Occipital lobe (tissue), 2 donors: Measurements from ENCODE around the gene RNASE13. TPM values are rescaled to one million over a fixed set of nuclear protein-coding genes. Genes with fewer than 3 reads are reported as not detected.

Experiments used
- DNase-seq: peaks from one replicate; lab custom pipeline; 2025; lab: John Stamatoyannopoulos, UW
- total RNA-seq: library from RNA; depleted of rRNA; stranded (reverse); fragments of >200 nt; gene quantifications from one replicate; pipeline ENCODE4 v1.2.3, GENCODE V29; 2014

RNASE13 gene, protein sequence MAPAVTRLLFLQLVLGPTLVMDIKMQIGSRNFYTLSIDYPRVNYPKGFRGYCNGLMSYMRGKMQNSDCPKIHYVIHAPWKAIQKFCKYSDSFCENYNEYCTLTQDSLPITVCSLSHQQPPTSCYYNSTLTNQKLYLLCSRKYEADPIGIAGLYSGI
- total RNA-seq: not detected

DNA sequence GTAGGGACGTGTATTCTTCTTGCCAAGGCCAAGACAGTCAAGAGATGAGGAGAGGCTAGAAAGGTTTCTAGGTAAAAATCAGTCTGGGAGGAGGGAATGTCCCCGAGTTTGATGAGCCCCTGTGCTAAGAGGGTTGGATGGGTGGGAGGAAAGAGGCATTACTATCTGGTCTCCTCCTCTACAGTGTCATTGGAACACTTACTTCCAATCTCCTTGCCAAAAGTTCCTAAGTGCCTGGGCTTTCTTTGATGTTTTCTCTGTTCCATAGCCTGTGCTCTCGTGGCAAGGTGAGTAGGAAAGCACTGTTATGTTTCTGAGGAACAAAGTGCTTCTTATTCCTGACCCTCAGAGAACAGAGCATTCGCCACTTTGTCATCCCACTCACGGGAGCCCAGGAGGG is at the start of gene RNASE13:
Gene RNASE13 (minus strand): TSS at position 101 of the 400 bp plus-strand sequence. CDS start 519 bp downstream, outside the sequence.
- no peak for DNase-seq

DNA sequence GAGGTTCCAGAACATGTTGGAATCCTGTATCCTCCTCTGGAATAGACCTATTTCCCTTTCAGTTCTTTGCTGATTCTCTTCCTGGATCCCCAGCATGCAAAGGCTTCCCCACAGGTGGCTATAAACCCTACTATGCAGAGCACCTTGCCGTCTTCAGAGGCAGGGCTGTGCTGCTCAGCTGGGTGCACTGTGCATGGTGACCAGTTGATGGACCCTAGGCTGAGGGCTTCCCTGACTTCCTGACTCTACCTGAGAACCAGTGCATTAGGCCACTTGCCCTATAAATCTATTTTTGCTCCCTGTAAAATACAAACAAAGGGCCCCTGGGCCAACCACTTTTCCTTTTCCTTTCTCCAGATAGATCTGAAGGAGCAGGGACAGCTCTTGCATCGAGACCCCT is 49.8 kb upstream of the RNASE13 start:
- DNase-seq: no peak

DNA sequence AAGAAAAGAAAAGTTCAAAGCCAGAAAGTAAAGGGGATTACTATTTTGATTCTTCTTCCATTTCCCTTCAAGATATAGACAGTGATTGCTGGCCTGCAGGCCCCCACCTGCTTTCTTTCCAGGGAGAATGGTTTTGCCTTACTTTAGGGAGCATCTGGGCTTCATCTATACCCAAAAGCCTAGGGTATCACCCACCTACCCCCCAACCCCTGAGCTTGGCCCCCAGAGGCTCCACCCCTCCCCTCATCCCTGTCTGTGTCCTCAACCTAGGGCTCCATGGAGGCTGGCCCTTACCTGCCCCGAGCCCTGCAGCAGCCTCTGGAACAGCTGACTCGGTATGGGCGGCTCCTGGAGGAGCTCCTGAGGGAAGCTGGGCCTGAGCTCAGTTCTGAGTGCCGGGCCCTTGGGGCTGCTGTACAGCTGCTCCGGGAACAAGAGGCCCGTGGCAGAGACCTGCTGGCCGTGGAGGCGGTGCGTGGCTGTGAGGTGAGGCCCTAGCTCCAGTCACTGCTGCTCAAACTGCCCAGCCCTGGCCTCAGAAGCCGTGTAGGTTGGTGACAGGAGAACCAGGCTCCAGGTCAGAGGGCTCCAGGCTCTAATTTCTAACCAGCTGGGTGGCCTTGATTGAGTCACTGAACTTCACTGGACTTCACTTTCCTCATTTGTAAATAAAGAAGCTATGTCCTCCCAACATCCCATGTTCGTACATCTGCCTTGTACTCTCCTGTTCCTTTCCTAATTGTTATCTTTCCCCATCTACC is 49.1 kb upstream of the RNASE13 start:
- no peak for DNase-seq

DNA sequence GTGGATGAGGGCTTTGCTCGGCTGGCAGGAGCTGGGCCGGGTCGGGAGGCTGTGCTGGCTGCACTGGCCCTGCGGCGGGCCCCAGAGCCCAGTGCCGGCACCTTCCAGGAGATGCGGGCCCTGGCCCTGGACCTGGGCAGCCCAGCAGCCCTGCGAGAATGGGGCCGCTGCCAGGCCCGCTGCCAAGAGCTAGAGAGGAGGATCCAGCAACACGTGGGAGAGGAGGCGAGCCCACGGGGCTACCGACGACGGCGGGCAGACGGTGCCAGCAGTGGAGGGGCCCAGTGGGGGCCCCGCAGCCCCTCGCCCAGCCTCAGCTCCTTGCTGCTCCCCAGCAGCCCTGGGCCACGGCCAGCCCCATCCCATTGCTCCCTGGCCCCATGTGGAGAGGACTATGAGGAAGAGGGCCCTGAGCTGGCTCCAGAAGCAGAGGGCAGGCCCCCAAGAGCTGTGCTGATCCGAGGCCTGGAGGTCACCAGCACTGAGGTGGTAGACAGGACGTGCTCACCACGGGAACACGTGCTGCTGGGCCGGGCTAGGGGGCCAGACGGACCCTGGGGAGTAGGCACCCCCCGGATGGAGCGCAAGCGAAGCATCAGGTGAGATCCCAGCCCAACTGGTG is 47.0 kb upstream of the RNASE13 start:
- DNase-seq: no peak

DNA sequence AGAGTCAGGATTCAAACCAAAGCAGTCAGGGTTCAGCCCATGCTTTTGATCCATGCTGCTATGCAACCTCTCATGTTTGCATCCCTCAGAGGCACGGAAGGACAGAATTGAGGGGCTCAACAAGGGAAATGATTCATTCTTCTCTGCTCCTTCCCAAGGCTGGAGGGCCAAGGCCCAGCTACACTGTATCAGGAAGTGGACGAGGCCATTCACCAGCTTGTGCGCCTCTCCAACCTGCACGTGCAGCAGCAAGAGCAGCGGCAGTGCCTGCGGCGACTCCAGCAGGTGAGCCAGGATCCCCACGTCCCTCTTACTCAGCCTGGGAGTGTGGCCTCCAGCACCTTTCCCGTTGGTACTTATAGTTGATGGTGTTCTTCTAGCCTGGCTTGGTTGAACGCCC is 44.1 kb upstream of the RNASE13 start:
- DNase-seq: no peak

DNA sequence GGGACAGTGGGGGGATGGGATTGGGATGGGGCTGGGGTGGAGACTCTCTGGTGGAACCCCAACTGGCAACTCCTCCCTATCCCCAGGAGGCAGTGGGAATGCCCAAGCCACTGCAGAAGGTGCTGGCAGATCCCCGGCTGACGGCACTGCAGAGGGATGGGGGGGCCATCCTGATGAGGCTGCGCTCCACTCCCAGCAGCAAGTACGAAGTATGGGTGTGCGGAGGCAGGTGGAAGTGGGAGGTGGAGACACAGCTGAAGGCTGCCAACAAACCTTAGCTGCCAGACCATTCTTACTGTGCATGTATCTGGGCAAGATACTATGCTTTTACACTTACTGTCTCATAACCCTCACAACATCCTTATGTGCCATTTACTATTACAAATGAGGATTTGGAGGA is 43.7 kb upstream of the RNASE13 start:
- peak; percentile 39 for DNase-seq

DNA sequence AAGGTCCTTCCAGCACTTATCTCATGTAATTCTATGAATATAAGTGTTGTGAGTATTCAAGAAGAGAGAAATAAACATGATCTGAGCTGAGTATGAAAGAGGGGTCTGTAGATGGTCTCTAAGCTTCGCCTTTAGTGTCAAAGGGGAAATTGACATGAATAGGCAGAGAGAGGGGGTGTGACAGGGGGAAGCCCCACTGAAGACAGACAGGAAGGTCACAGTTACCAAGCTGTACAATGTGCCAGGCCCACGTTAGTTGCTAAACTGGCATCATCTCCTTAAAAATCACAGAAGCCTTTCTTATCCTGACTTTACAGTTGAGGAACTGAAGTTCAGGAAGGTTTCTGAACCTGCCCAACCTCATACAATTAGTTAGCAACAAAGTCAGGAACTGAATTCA is 43.1 kb upstream of the RNASE13 start:
- no peak for DNase-seq

DNA sequence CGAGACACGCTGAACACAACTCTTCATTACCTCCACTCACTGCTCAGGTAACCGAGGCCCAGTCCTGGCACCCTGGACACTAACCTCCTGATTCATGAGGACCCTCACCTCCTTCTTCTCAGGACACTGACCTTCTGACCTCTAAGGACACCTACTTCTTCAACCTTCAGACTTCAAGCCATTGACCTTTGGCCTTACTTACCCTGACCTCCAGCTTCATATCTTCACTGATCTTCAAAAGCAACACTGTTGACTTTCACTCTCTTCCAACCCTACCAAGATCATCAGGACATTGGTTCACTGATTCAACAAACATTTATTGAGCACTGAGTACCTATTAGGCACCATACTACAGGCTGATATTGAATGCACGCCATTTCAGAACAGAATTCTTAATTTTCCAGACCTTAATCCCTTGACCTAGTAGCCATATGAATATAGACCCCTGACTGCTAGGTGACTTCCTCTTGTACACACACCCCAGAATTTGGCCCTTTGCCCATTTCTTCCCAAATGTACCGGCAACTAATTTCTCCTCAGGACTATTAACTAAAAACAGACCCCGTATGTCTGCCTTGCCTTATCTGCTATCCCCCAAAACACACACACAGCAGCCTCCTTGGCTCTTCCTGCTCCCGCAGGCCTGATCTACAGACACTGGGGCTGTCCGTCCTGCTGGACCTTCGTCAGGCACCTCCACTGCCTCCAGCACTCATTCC is 41.3 kb upstream of the RNASE13 start:
- no peak for DNase-seq

DNA sequence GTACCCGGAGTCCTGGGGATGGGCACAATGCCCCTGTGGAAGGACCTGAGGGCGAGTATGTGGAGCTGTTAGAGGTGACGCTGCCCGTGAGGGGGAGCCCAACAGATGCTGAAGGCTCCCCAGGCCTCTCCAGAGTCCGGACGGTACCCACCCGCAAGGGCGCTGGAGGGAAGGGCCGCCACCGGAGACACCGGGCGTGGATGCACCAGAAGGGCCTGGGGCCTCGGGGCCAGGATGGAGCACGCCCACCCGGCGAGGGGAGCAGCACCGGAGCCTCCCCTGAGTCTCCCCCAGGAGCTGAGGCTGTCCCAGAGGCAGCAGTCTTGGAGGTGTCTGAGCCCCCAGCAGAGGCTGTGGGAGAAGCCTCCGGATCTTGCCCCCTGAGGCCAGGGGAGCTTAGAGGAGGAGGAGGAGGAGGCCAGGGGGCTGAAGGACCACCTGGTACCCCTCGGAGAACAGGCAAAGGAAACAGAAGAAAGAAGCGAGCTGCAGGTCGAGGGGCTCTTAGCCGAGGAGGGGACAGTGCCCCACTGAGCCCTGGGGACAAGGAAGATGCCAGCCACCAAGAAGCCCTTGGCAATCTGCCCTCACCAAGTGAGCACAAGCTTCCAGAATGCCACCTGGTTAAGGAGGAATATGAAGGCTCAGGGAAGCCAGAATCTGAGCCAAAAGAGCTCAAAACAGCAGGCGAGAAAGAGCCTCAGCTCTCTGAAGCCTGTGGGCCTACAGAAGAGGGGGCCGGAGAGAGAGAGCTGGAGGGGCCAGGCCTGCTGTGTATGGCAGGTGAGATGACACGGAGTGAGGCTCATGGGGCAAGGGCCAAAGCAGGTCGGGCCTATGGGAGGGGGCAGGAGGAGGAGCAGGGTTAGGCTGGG is 40.0 kb upstream of the RNASE13 start:
- no peak for DNase-seq

DNA sequence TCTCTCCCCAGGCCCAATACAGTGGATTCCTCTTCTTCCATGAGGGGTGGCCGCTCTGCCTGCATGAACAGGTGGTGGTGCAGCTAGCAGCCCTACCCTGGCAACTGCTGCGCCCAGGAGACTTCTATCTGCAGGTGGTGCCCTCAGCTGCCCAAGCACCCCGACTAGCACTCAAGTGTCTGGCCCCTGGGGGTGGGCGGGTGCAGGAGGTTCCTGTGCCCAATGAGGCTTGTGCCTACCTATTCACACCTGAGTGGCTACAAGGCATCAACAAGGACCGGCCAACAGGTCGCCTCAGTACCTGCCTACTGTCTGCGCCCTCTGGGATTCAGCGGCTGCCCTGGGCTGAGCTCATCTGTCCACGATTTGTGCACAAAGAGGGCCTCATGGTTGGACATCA is 39.3 kb upstream of the RNASE13 start:
- DNase-seq: no peak

DNA sequence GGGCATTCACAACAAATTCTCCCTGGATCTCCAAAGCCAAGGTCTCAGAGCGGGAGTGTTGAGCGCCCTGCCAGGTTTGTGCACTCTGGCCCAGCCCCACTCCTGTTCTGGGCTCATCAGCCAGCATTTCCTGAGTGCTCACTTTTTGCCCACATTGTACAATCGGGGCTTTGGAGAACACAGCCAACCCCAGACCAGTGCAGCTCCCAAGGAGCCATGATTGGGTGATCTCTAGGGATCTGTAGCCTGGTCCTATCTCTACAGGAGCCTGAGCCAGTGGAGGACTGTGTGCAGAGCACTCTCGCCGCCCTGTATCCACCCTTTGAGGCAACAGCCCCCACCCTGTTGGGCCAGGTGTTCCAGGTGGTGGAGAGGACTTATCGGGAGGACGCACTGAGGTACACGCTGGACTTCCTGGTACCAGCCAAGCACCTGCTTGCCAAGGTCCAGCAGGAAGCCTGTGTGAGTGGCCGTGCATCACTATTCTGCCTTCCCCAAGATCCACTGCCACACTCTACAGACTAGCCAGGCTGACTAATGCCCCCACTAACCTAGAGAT is 38.3 kb upstream of the RNASE13 start:
- DNase-seq: no peak

DNA sequence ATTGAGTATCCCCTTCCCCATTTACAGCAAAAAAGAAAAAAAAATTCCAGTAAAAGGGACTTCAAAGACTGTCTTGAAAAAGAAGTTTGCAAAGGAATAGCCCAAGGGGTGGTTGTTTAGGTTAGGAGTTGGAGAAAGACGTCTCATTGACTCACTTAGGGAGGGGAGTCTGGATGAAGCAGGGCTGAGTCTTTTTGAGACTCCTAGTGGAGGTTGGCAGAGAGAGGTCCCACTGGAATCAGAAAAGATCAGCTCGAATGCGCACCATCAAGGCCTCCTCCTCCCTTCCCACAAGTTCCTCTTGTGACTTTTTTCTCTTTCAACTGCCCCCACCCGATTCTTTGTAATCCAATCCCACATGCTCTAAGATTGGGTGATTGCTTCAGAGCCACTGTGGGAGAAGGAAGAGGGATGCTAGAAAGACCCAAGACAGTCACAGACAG is 37.4 kb upstream of the RNASE13 start:
- DNase-seq: no peak

DNA sequence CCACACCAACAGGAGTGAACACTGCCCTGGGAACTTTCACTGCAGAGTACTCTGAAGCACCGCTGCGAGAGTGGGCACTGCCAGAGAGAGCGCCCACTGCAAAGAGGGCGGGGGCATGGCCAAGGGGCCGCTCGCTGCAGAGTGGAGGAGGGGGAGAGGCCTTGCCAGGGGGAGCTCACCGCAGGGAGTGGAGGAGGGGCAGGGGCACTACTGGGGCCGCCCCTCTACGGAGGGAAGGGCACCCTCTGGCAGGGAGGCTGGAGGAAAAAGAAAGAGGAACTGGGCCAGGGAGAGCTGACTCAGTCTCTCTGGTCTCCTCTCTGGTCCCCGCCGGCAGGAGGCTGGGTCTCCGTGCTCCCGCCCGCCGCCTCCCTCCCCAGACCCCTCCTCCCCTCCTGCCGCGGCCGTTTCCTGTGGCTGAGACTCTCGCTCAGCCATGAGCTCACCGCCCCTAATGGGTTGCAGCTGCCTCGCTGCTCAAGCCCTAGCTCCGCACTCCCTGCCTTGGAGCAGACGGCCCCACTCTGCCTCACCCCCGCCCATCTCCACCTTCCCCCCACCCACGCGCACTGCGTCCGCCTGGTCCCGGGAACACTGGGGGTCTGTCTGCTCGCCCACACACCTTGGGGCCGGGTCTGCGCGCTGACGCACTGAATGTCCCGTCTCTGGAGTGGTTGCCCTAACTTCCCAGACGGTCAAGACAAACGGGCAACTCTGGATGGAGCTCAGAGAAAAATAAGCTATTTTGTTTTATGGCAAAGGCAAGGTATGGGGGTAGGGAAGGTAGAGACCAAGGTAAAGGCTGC is 36.8 kb upstream of the RNASE13 start:
- DNase-seq: peak; percentile 63

DNA sequence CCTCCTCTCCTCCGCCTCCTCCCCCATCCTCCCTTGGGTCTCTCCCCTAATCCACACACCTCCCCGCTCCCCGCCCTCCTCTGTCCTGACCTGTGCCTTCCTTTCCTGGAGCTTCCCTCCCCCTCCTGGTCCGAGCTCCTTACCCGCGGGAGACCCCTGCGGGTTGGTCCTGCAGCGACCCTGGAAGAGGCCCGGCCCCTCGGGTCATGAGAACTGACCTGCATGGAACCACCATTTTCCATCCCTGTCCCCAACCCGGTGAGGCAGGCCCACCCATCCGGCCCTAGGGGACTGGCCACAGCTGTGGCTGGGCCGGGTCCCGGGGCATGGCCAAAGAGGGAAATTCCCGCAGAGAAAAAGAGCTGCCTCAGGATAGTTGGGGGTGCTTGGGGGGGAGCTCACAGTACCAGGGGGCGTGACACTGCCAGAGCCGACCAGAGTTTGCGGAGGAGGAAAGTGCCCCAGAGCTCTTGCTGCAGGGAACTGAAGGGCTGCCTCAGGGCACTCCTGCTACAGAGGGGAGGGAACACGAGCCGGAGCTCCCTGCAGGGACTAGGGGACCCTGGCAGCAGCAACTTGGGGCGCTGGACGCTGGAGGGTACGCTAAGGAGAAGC is 36.1 kb upstream of the RNASE13 start:
- DNase-seq: no peak

DNA sequence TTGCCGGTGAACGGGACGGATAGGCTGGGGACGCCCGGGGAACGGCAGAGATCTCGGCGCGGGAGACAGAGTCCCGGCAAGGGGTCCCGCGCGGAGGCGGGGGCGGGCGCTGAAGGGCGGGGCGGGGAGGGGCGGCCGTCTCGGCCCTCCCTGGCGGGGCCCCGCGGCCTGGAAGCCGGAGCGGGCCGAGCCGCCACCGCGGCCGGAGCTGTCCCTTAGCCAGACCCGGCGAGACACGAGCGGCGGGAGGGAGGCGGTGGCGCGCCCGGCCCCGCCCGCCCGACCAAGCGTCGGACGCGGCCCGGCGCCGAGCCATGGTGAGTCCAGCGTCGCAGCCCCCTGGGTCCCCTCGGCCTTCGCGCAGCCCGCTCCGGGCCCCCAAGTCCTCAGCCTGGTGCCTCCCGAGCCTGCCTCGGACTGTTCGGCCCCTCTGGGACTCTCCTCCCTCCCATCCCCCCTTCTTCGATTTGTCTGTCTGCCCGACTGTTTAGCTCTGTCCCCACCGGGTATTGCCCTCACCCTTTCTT is 35.5 kb upstream of the RNASE13 start, which contains the start of gene ARHGEF40:
Gene ARHGEF40 (plus strand): TSS at position 222 of the 527 bp plus-strand sequence. CDS start 93 bp downstream, at position 315.
- peak; percentile 42 for DNase-seq

DNA sequence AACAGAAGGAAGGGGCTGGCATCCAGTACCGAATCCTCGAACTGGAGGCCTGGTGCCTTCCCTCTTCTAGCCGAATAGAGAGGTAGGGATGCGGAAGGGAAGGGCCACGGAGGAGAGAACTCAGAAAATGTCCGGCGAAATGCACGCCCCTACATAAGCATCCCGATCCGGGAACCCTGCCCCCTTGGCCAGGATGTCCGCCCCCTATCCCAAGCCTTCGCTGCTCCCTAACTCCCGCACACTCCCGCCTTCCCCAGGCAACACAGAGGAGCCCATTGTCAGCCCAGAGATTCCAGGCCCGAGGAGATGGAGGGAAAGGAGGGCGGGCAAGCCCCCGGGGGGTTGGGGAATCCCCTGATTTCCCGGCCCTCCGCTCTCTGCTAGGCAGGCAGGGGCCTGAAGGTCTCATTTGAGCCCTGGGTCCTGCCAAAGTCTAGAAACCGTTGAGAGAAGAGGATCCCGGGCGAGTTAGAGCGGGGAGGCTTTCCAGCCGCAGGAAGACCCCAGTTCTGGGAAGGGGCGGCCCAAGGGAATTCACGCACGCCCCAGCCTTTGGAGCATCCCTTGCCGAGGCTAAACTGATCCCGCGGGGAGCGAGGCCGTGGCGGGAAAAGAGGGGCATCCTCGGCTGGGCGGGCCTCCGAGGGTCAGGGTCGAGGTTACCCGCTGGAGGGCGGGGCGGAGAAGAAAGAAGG is 34.9 kb upstream of the RNASE13 start:
- DNase-seq: peak; percentile 38

DNA sequence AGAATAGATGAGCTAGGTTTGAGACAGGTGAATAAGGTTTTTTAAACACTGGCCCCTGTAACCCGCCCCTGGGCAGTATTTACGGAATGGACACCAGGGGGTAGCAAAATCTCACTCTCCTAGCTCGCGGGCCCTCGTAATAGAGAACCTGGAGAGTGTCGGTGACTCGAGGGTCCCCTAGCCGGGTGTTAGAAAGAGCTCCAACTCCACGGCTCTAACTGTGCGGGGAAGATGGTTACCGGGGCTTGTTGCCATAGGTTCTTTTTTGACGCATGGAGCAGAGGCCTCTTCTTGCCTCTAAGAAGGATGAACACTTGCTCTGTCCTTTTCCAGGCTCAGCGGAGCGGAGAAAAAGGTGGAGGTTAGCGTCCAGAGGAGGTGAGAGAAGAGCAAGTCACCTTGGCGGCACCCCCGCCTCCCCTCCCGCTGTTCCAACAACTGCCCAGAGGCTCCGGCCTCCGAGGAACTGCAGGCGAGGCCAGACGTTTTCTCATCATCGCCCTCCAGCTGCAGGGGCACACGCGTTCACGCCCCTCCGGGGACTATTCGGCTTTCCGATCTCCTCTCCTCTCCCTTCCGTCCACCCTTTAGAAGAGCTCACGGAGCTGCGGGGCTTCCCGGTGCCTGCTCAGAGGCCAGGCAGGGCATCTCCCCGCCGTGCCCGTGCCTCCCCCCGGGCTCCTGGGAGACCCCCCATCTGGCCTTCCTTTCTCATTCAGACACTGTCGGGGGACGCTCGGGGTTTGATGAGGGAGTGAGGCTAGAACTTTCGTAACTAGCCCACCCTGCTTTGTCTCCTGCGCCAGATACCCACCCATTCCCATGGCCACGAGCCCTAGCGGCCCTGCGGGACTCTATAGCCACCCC is 34.1 kb upstream of the RNASE13 start:
- peak; percentile 14 for DNase-seq
